H1 (cell line): Measurements from ENCODE around the gene OR52E4. TPM values are rescaled to one million over a fixed set of nuclear protein-coding genes. Genes with fewer than 3 reads are reported as not detected.

Source experiments
- CTCF ChIA-PET: fragments of 300-600 bp; sonication (Branson Sonifier 250); formaldehyde crosslinking; loops from one replicate; lab custom pipeline; 2021; ENCODE audit not compliant: partially characterized antibody; lab: Charles Lee
- POLR2A ChIA-PET: fragments of 300-600 bp; sonication (Branson Sonifier 250); formaldehyde crosslinking; loops from one replicate; lab custom pipeline; 2021; ENCODE audit warnings: inconsistent platforms; ENCODE audit not compliant: partially characterized antibody; lab: Charles Lee
- DNase-seq, 2 experiments: peaks; one replicate each; pipeline versions ENCODE4 v3.0.0 to v3.0.0-alpha.2; 2010 to 2022; ENCODE audit warnings: low spot score in 2 of 2, low read depth in 1 of 2, mixed read lengths in 1 of 2
- FAIRE-seq: peaks from 2 replicates; lab custom pipeline; 2011; peaks lifted over from hg19 to GRCh38; lab: Jason Lieb, UNC
- H2AFZ ChIP-seq: 2 replicates; pipeline ENCODE4 v1.8.1; 2012; ENCODE audit warnings: low read length, inconsistent platforms
- H2AK5ac ChIP-seq: 2 replicates; pipeline ENCODE4 v1.6.1; 2013; ENCODE audit warnings: low read depth, low read length
- H2BK120ac ChIP-seq: replicated peaks from 2 replicates; pipeline ENCODE3; 2013; ENCODE audit warnings: low read depth, low read length, inconsistent platforms
- H2BK12ac ChIP-seq: 2 replicates; pipeline ENCODE4 v1.6.1; 2013; ENCODE audit warnings: low read depth, low read length
- H2BK15ac ChIP-seq: 2 replicates; pipeline ENCODE4 v1.6.1; 2013; ENCODE audit warnings: low read length
- H2BK20ac ChIP-seq: 2 replicates; pipeline ENCODE4 v1.6.1; 2013; ENCODE audit warnings: low read length
- H2BK5ac ChIP-seq: 2 replicates; pipeline ENCODE4 v1.6.1; 2013; ENCODE audit warnings: low read depth, low read length
- H3K14ac ChIP-seq: 2 replicates; pipeline ENCODE4 v1.6.1; 2013; ENCODE audit warnings: inconsistent platforms; ENCODE audit not compliant: insufficient read length
- H3K18ac ChIP-seq: 2 replicates; pipeline ENCODE4 v1.6.1; 2013; ENCODE audit warnings: low read length; ENCODE audit errors: extremely low read depth
- H3K23ac ChIP-seq: 2 replicates; pipeline ENCODE4 v1.6.1; 2013; ENCODE audit warnings: inconsistent platforms; ENCODE audit not compliant: insufficient read length
- H3K23me2 ChIP-seq: 2 replicates; pipeline ENCODE4 v1.6.1; 2013; ENCODE audit warnings: low read depth, low read length
- H3K27ac ChIP-seq: 2 replicates; pipeline ENCODE4 v1.6.1; 2011; ENCODE audit warnings: low read depth, low read length, inconsistent platforms
- H3K27me3 ChIP-seq, 4 experiments: replicated peaks in 1 of 4; 1 replicate in 1 of 4; 2 replicates in 3 of 4; pipeline versions ENCODE4 v1.6.1 to v1.8.1; 2011 to 2013; ENCODE audit warnings: low read length in 3 of 4, mild to moderate bottlenecking in 3 of 4, inconsistent platforms in 2 of 4, mixed read lengths in 2 of 4, moderate library complexity in 1 of 4; ENCODE audit not compliant: control insufficient read depth in 3 of 4, insufficient read depth in 3 of 4; ENCODE audit errors: extremely low read depth in 1 of 4
- H3K36me3 ChIP-seq, 4 experiments: 2 replicates each; pipeline versions ENCODE4 v1.6.1 to v1.8.1; 2011 to 2013; ENCODE audit warnings: mild to moderate bottlenecking in 4 of 4, low read length in 3 of 4, moderate library complexity in 2 of 4, control low read depth in 1 of 4, inconsistent platforms in 1 of 4; ENCODE audit not compliant: insufficient read depth in 4 of 4, control insufficient read depth in 2 of 4
- H3K4ac ChIP-seq: replicated peaks from 2 replicates; pipeline ENCODE3; 2013; ENCODE audit warnings: low read length, low read depth, mixed read lengths, inconsistent platforms; ENCODE audit not compliant: insufficient read length
- H3K4me1 ChIP-seq, 4 experiments: replicated peaks in 1 of 4; 1 replicate in 1 of 4; 2 replicates in 3 of 4; pipeline versions ENCODE4 v1.6.1 to v1.8.1; 2011 to 2013; ENCODE audit warnings: low read length in 3 of 4, inconsistent platforms in 2 of 4, mixed read lengths in 1 of 4; ENCODE audit not compliant: insufficient read depth in 4 of 4, control insufficient read depth in 3 of 4
- H3K4me2 ChIP-seq, 2 experiments: 2 replicates each; pipeline versions ENCODE4 v1.6.1 to v1.8.1; 2011 to 2013; ENCODE audit warnings: low read depth in 2 of 2, low read length in 2 of 2, control low read depth in 1 of 2, inconsistent platforms in 1 of 2, mild to moderate bottlenecking in 1 of 2; ENCODE audit not compliant: insufficient read depth in 1 of 2
- H3K4me3 ChIP-seq, 4 experiments: fragments of 200-600, 300-600 bp in 1 of 4; sonication (generic), shearing (Covaris generic), sonication (Bioruptor Twin) in 1 of 4; 2 replicates each; pipeline versions ENCODE4 v1.5.1 to v1.8.1; 2011 to 2016; ENCODE audit warnings: low read length in 4 of 4, low read depth in 3 of 4, control low read depth in 2 of 4, inconsistent platforms in 2 of 4, mild to moderate bottlenecking in 2 of 4, mixed read lengths in 1 of 4, moderate library complexity in 1 of 4; ENCODE audit not compliant: insufficient read depth in 2 of 4; ENCODE audit errors: extremely low read depth in 1 of 4
- H3K56ac ChIP-seq: replicated peaks from 2 replicates; pipeline ENCODE3; 2013; ENCODE audit warnings: low read depth, mild to moderate bottlenecking, mixed read lengths, low read length, inconsistent platforms; ENCODE audit not compliant: insufficient read length
- H3K79me1 ChIP-seq: 2 replicates; pipeline ENCODE4 v1.6.1; 2013; ENCODE audit warnings: low read depth, low read length, control low read depth
- H3K79me2 ChIP-seq, 2 experiments: 2 replicates each; pipeline versions ENCODE4 v1.6.1 to v1.8.1; 2012 to 2013; ENCODE audit warnings: low read length in 2 of 2, mild to moderate bottlenecking in 2 of 2, inconsistent platforms in 1 of 2; ENCODE audit not compliant: insufficient read depth in 2 of 2, control insufficient read depth in 1 of 2
- H3K9ac ChIP-seq, 4 experiments: replicated peaks in 1 of 4; 1 replicate in 1 of 4; 2 replicates in 3 of 4; pipeline versions ENCODE4 v1.6.1 to v1.8.1; 2011 to 2013; ENCODE audit warnings: low read depth in 3 of 4, low read length in 3 of 4, control low read depth in 2 of 4, mild to moderate bottlenecking in 2 of 4, moderate library complexity in 2 of 4, inconsistent platforms in 1 of 4; ENCODE audit errors: extremely low read depth in 1 of 4
- H3K9me3 ChIP-seq, 2 experiments: 2 replicates each; pipeline versions ENCODE4 v1.6.1 to v1.8.1; 2012 to 2013; ENCODE audit warnings: mild to moderate bottlenecking in 2 of 2, moderate library complexity in 2 of 2, control low read depth in 1 of 2, inconsistent platforms in 1 of 2, low read depth in 1 of 2, low read length in 1 of 2, mixed read lengths in 1 of 2; ENCODE audit not compliant: insufficient read depth in 2 of 2
- H4K20me1 ChIP-seq, 2 experiments: replicated peaks in 1 of 2; 2 replicates each; pipeline versions ENCODE3 to v1.8.1; 2011 to 2013; ENCODE audit warnings: inconsistent platforms in 2 of 2, low read length in 2 of 2, mild to moderate bottlenecking in 1 of 2; ENCODE audit not compliant: insufficient read depth in 2 of 2, control insufficient read depth in 1 of 2
- H4K5ac ChIP-seq: 2 replicates; pipeline ENCODE4 v1.6.1; 2013; ENCODE audit warnings: low read length, low read depth, mixed read lengths, inconsistent platforms; ENCODE audit not compliant: insufficient read length
- H4K8ac ChIP-seq: 2 replicates; pipeline ENCODE4 v1.8.0; 2013; ENCODE audit warnings: mild to moderate bottlenecking, moderate library complexity, low read length, inconsistent platforms; ENCODE audit not compliant: insufficient read depth; ENCODE audit errors: extremely low read depth
- H4K91ac ChIP-seq: replicated peaks from 2 replicates; pipeline ENCODE3; 2013; ENCODE audit warnings: low read length, mixed read lengths, inconsistent platforms; ENCODE audit not compliant: insufficient read length
- ASH2L ChIP-seq: fragments of 200-600, 300-600 bp; sonication (generic); IDR thresholded peaks from one replicate; pipeline ENCODE4 v1.7.1; 2017; ENCODE audit warnings: low read length
- BCL11A ChIP-seq, 2 experiments: IDR thresholded peaks; one replicate each; pipeline ENCODE4 v1.6.1; 2011; ENCODE audit warnings: low read depth in 2 of 2, low read length in 2 of 2, mild to moderate bottlenecking in 2 of 2
- CEBPB ChIP-seq: IDR thresholded peaks from 2 replicates; pipeline ENCODE4 v1.6.1; 2012; ENCODE audit warnings: low read depth, low read length
- GTF2F1 ChIP-seq: IDR thresholded peaks from 2 replicates; pipeline ENCODE4 v1.6.1; 2012; ENCODE audit warnings: low read depth, low read length, improper control_type of control experiment, borderline replicate concordance
- JUND ChIP-seq: IDR thresholded peaks from 2 replicates; pipeline ENCODE4 v1.6.1; 2011; ENCODE audit warnings: mild to moderate bottlenecking, improper control_type of control experiment, low read length
- NRF1 ChIP-seq: IDR thresholded peaks from 2 replicates; pipeline ENCODE4 v1.6.1; 2011; ENCODE audit warnings: mild to moderate bottlenecking, low read depth, low read length, improper control_type of control experiment
- PHF8 ChIP-seq: fragments of 200-600 bp; sonication (generic); conservative IDR thresholded peaks from 2 replicates; pipeline ENCODE4 v1.7.1; 2012; ENCODE audit warnings: low read depth, mild to moderate bottlenecking, inconsistent platforms, low read length, moderate library complexity
- SAP30 ChIP-seq: fragments of 300-600 bp; sonication (generic); IDR thresholded peaks from 2 replicates; pipeline ENCODE4 v1.7.1; 2012; ENCODE audit warnings: low read length, moderate library complexity, mild to moderate bottlenecking, inconsistent platforms; ENCODE audit not compliant: insufficient read depth, insufficient replicate concordance
- SRF ChIP-seq: IDR thresholded peaks from 2 replicates; pipeline ENCODE4 v1.6.1; 2011; ENCODE audit warnings: mild to moderate bottlenecking, low read depth, low read length, moderate library complexity
- SUZ12 ChIP-seq: fragments of 200-600 bp; sonication (generic); IDR thresholded peaks from 2 replicates; pipeline ENCODE4 v1.6.1; 2012; ENCODE audit warnings: mild to moderate bottlenecking, inconsistent platforms, low read length, moderate library complexity, mixed read lengths
- TEAD4 ChIP-seq: IDR thresholded peaks from 2 replicates; pipeline ENCODE4 v1.6.1; 2012; ENCODE audit warnings: low read depth, low read length, inconsistent platforms, mixed read lengths
- WGBS, 2 experiments: shearing (Covaris generic) in 1 of 2; methylation state at CpG; one replicate each; pipeline versions ENCODE4 v1.1.6 to v1.1.7; 2013 to 2015; ENCODE audit warnings: low lambda C conversion rate in 2 of 2, mixed read lengths in 2 of 2, inconsistent platforms in 1 of 2, low coverage in 1 of 2, missing lambda C conversion rate in 1 of 2; ENCODE audit not compliant: insufficient replicate concordance in 2 of 2, insufficient coverage in 1 of 2, insufficient read length in 1 of 2; ENCODE audit errors: extremely low coverage in 1 of 2, missing lambda C conversion rate in 1 of 2; 5-methylcytosine and 5-hydroxymethylcytosine counted together
- long read RNA-seq, 2 experiments: library from RNA in 1 of 2; library from capped mRNA in 1 of 2; stranded (forward); transcript quantifications; one replicate each; pipeline ENCODE4 v2.0.0, GENCODE V29; 2021; ENCODE audit warnings: inconsistent platforms in 1 of 2
- polyA minus RNA-seq, 3 experiments: library from RNA; depleted of rRNA, polyadenylated mRNA; stranded (reverse); fragments of >200 nt; gene quantifications; 1 replicate in 2 of 3; 2 replicates in 1 of 3; pipeline ENCODE4 v1.2.3, GENCODE V29; 2011
- polyA plus RNA-seq, 7 experiments: library from polyadenylated mRNA; depleted of rRNA in 3 of 7; stranded (reverse) in 5 of 7; unstranded in 2 of 7; fragments of >200 nt in 5 of 7; fragments of 200-250 nt in 2 of 7; gene quantifications; 1 replicate in 5 of 7; 2 replicates in 1 of 7; 4 replicates in 1 of 7; pipeline versions ENCODE4 v1.2.1 to v1.2.3, GENCODE V29; 2011 to 2013; ENCODE audit warnings: missing spikeins in 2 of 7, mixed read lengths in 2 of 7
- total RNA-seq: library from RNA; stranded (reverse); fragmentation: NEBNext Ultra II Directional; extraction: Animal tissue kit (Norgen Biotek cat#: 25700); gene quantifications from 2 replicates; pipeline ENCODE4 v1.2.1, GENCODE V29; 2021
- TF ChIP-seq, protein P1 (sequence below): IDR thresholded peaks from 2 replicates; pipeline ENCODE4 v1.6.1; 2011; ENCODE audit warnings: low read length, improper control_type of control experiment

OR52E4 gene
- total RNA-seq (not detected in 2 replicates), polyA plus RNA-seq (2011; rRNA removed) (not detected in 2 replicates), polyA minus RNA-seq (2011; rRNA and poly(A)+ RNA removed) (not detected in 2 replicates)
- polyA plus RNA-seq (2011; cell fraction: cytosol; rRNA removed): not detected
- polyA plus RNA-seq (2011; cell fraction: nucleus; rRNA removed): not detected
- not detected in 4 replicates for polyA plus RNA-seq (2012, experiment 1 of 2)
- not detected for polyA plus RNA-seq (2012, experiment 2 of 2)
- polyA plus RNA-seq (2013, experiment 1 of 2): not detected
- not detected for polyA plus RNA-seq (2013, experiment 2 of 2)
- polyA minus RNA-seq (2011; cell fraction: cytosol; rRNA and poly(A)+ RNA removed): not detected
- polyA minus RNA-seq (2011; cell fraction: nucleus; rRNA and poly(A)+ RNA removed): not detected
- long read RNA-seq, experiment 1: 0 reads
- long read RNA-seq, experiment 2: 0 reads

DNA sequence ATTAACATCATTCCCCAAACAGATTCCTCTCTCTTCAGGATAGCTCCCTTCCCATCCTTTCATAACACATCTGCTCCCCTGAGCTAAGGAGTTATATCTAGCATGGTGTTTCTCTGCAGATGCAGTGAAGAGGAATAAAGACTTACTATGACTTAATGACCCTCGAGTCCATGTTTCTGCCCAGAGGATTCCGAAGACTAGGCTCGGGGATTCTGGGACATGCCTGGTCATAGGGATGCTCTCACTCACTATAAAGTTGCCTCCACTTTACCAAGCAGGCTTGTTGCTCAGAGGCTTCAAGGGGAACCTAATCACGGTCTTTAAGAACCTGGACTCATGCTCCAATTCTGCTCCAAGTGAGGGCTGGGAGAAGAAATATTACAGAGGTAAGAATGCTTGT is at the start of gene OR52E4:
Gene OR52E4, plus strand, starts transcription at position 301 of the 400 bp plus-strand sequence. CDS start 3,664 bp downstream, outside the sequence.
- DNase-seq (no peak), FAIRE-seq (no peak)
- no peak within 1 kb of the TSS for H2AFZ ChIP-seq
- H3K79me1 ChIP-seq: no peaks in the 10 kb centered on the region
- 93% methylated on average over 4 of the region's 4 CpGs; no CpG with 5 or more reads in 1 of the 2 experiments for WGBS, 2 experiments
- no peaks in the 10 kb centered on the region for H3K9me3 ChIP-seq
- POLR2A ChIA-PET: no interaction called here
- no peaks in the 10 kb centered on the region for H3K4me1 ChIP-seq
- no peak within 1 kb of the TSS for H3K27ac ChIP-seq
- no peak within 1 kb of the TSS for H2BK20ac ChIP-seq
- CTCF ChIA-PET: interaction anchor here (1.1 kb wide), 1 partner anchor 11 kb away, joined by 4 read pairs; no protein-coding TSS in a partner anchor
- H3K14ac ChIP-seq: no peak within 1 kb of the TSS
- H3K4ac ChIP-seq: no peak within 1 kb of the TSS
- no peaks in the 10 kb centered on the region for H3K23me2 ChIP-seq
- H2BK5ac ChIP-seq: no peak within 1 kb of the TSS
- no peaks in the 10 kb centered on the region for H3K36me3 ChIP-seq
- H2BK120ac ChIP-seq: no peak within 1 kb of the TSS
- no peak within 1 kb of the TSS for H2BK12ac ChIP-seq
- H3K56ac ChIP-seq: no peak within 1 kb of the TSS
- H3K9ac ChIP-seq: no peak within 1 kb of the TSS
- H4K20me1 ChIP-seq: no peaks in the 10 kb centered on the region
- H4K91ac ChIP-seq: no peak within 1 kb of the TSS
- H3K18ac ChIP-seq: no peak within 1 kb of the TSS
- no peak within 1 kb of the TSS for H3K23ac ChIP-seq
- H3K4me3 ChIP-seq: no peak within 1 kb of the TSS
- no peak within 1 kb of the TSS for H4K8ac ChIP-seq
- H2AK5ac ChIP-seq: no peak within 1 kb of the TSS
- no peak within 1 kb of the TSS for H4K5ac ChIP-seq
- no peak within 1 kb of the TSS for H3K4me2 ChIP-seq
- H2BK15ac ChIP-seq: no peak within 1 kb of the TSS
- no peaks in the 10 kb centered on the region for H3K27me3 ChIP-seq
- H3K79me2 ChIP-seq: no peaks in the 10 kb centered on the region
- no peak for TF ChIP-seq GTF2F1
- no peak for TF ChIP-seq BCL11A (IDR thresholded peaks at IDR 0.05; ENCODE audit: low read depth in 2 of 2, low read length in 2 of 2)
- no peak for TF ChIP-seq JUND
- TF ChIP-seq TEAD4: no peak
- TF ChIP-seq ASH2L: no peak
- no peak for TF ChIP-seq CEBPB
- TF ChIP-seq SUZ12: no peak
- TF ChIP-seq, protein P1, sequence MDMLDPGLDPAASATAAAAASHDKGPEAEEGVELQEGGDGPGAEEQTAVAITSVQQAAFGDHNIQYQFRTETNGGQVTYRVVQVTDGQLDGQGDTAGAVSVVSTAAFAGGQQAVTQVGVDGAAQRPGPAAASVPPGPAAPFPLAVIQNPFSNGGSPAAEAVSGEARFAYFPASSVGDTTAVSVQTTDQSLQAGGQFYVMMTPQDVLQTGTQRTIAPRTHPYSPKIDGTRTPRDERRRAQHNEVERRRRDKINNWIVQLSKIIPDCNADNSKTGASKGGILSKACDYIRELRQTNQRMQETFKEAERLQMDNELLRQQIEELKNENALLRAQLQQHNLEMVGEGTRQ: no peak
- no peak for TF ChIP-seq SAP30
- no peak for TF ChIP-seq SRF
- TF ChIP-seq NRF1: no peak
- TF ChIP-seq PHF8: no peak
